Activated CD4-positive, alpha-beta T cell treated with anti-CD3 and anti-CD28 coated beads, Interleukin-2, amount 10 ng/mL, durations not matched to agents 7 days and 5 days (primary cell): Measurements from ENCODE around the gene TANGO6. TPM values are rescaled to one million over a fixed set of nuclear protein-coding genes. Genes with fewer than 3 reads are reported as not detected.

ENCODE experiments used
- CTCF ChIA-PET: fragments of 350-600 bp; sonication (Branson Sonifier 250); formaldehyde crosslinking; loops from one replicate; lab custom pipeline; 2021; ENCODE audit warnings: antibody characterized with exemption; lab: Charles Lee
- POLR2A ChIA-PET: fragments of 350-600 bp; sonication (Branson Sonifier 250); formaldehyde crosslinking; loops from one replicate; lab custom pipeline; 2021; ENCODE audit warnings: antibody characterized with exemption; lab: Charles Lee
- DNase-seq: peaks from one replicate; pipeline ENCODE4 v3.0.0-alpha.2; 2020
- H3K27ac Mint-ChIP-seq: one replicate; pipeline ENCODE4 v1.8.0; 2021; ENCODE audit warnings: mild to moderate bottlenecking, moderate library complexity, mixed read lengths
- H3K27me3 Mint-ChIP-seq: one replicate; pipeline ENCODE4 v1.8.0; 2021; ENCODE audit warnings: mixed read lengths
- H3K36me3 Mint-ChIP-seq: one replicate; pipeline ENCODE4 v1.8.0; 2021; ENCODE audit warnings: low read depth, mixed read lengths
- H3K4me1 Mint-ChIP-seq: one replicate; pipeline ENCODE4 v1.8.0; 2021; ENCODE audit warnings: mixed read lengths
- H3K4me3 Mint-ChIP-seq: one replicate; pipeline ENCODE4 v1.8.0; 2021; ENCODE audit warnings: mild to moderate bottlenecking, moderate library complexity, mixed read lengths
- H3K9me3 Mint-ChIP-seq: one replicate; pipeline ENCODE4 v1.8.0; 2021; ENCODE audit warnings: mixed read lengths
- total RNA-seq, 2 experiments: library from RNA; stranded (reverse); gene quantifications; one replicate each; pipeline ENCODE4 v1.2.3, GENCODE V29; 2021

The TANGO6 gene
- total RNA-seq, result 10 to 100 TPM; 24.3 to 27.4 TPM

GRCh38 chr16:68843482-68844210 lies at the start of gene TANGO6:
Gene TANGO6, plus strand, starts transcription at chr16:68843531. Its CDS starts 87 bp downstream, at chr16:68843618.
- ChIA-PET CTCF (interaction anchor here (0.5 to 2.0 kb wide), 8 partner anchors 10 to 315 kb away, joined by 3 to 5 read pairs (median 3); no protein-coding TSS in a partner anchor), POLR2A (no interaction called here)
- no peaks in the 10 kb centered on the region for H3K36me3 Mint-ChIP-seq
- H3K9me3 Mint-ChIP-seq, result no peaks in the 10 kb centered on the region
- peak; percentile 89 for DNase-seq
- H3K27ac Mint-ChIP-seq, result peak within 1 kb of the TSS; percentile 94
- H3K27me3 Mint-ChIP-seq, result no peaks in the 10 kb centered on the region
- H3K4me3 Mint-ChIP-seq, result peak within 1 kb of the TSS; percentile 94
- peaks cover 31% of the 10 kb centered on the region for H3K4me1 Mint-ChIP-seq

DNA sequence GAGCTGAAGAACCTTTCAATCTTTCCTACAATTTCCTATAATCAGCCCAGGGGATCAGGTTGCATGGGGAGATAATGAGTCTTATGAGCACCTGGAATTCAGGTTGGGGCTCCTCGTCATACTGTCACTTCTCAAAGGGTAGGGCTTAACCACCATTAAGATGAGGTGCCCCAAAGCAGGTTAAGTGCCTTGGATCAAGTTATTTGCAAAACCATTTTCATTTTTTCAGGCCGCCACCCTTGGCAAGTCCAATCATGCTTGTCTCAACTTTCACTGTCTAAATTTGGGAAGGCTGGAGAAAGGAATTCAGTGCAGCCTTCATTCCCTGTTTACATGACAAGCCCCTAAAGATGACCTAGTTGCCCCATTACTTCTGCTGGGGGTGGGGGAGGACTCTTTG lies 44.9 kb upstream of the TANGO6 start:
- Mint-ChIP-seq H3K27me3 (no peaks in the 10 kb centered on the region), H3K4me1 (peaks cover 3% of the 10 kb centered on the region), H3K4me3 (no peak overlapping the region), H3K36me3 (no peaks in the 10 kb centered on the region), H3K9me3 (no peaks in the 10 kb centered on the region), H3K27ac (no peak overlapping the region)
- DNase-seq, result no peak
- ChIA-PET CTCF (interaction anchor here (0.7 to 1.5 kb wide), 2 partner anchors 20 to 161 kb away, joined by 3 to 4 read pairs; no protein-coding TSS in a partner anchor), POLR2A (no interaction called here)

- H3K36me3 Mint-ChIP-seq, result no peaks in the 10 kb centered on the region
- H3K27me3 Mint-ChIP-seq, result peaks cover 2% of the 10 kb centered on the region
- ChIA-PET CTCF (interaction anchor here (0.6 to 1.6 kb wide), 8 partner anchors 9 to 557 kb away, joined by 3 to 6 read pairs (median 3); partner anchors contain the start of gene TANGO6), POLR2A (no interaction called here)
- peak overlapping the region; percentile 46 for H3K27ac Mint-ChIP-seq
- no peak overlapping the region for H3K4me3 Mint-ChIP-seq
- H3K4me1 Mint-ChIP-seq, result peaks cover 3% of the 10 kb centered on the region
- DNase-seq, result peak; percentile 67
- no peaks in the 10 kb centered on the region for H3K9me3 Mint-ChIP-seq
These were observed 43.0 kb upstream of the TANGO6 start for GRCh38 chr16:68800257-68800875.

DNA sequence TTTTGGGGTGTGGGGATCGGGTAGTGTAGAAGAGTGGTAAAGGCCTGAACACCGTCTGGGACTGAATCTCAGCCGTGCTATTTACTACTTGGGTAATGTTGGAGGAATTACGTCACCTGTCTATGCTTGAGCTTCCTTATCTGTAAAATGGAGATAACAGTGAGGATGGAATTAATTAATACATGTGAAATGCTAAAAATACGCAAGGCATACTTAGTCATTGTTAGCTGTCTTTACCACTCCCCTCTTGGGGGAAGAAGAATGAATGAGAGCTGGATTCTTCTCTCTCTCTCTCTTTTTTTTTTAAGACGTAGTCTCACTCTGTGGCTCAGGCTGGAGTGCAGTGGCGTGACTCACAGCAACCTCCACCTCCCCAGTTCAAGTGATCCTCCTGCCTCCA lies 41.1 kb upstream of the TANGO6 start:
- POLR2A ChIA-PET, result no interaction called here
- DNase-seq, result no peak
- Mint-ChIP-seq H3K4me3 (no peak overlapping the region), H3K9me3 (no peaks in the 10 kb centered on the region), H3K27me3 (peaks cover 2% of the 10 kb centered on the region), H3K27ac (no peak overlapping the region), H3K36me3 (no peaks in the 10 kb centered on the region), H3K4me1 (peaks cover 3% of the 10 kb centered on the region)
- CTCF ChIA-PET, result interaction anchor here (1.1 kb wide), 2 partner anchors 29 to 67 kb away, joined by 3 read pairs; no protein-coding TSS in a partner anchor

- H3K27me3 Mint-ChIP-seq, result peaks cover 2% of the 10 kb centered on the region
- no peaks in the 10 kb centered on the region for H3K36me3 Mint-ChIP-seq
- ChIA-PET CTCF (interaction anchor here (1.4 kb wide), 1 partner anchor 10 kb away, joined by 3 read pairs; no protein-coding TSS in a partner anchor), POLR2A (no interaction called here)
- H3K27ac Mint-ChIP-seq, result no peak overlapping the region
- no peak overlapping the region for H3K4me3 Mint-ChIP-seq
- H3K4me1 Mint-ChIP-seq, result no peaks in the 10 kb centered on the region
- no peaks in the 10 kb centered on the region for H3K9me3 Mint-ChIP-seq
- DNase-seq, result no peak
These were observed 36.9 kb upstream of the TANGO6 start for GRCh38 chr16:68806422-68806821.

DNA sequence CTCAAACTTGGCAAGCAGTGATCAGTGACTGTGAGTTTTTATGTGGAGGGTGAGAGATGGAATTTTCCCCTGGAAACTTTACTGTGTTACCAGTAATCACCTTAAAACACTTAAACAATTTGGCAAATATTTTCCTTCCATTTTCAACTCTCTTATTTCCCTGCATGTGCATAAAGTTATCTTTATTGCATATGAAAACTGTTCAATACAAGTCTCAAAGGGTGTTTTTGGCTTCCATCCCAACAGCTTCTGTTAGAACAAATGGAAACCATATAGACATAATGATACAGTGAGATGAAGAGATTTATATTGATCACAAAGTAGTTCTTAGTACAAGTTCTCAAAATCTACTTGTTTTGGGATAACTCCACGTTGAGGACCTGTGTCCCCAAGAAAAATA lies 36.4 kb upstream of the TANGO6 start:
- no peaks in the 10 kb centered on the region for H3K4me1 Mint-ChIP-seq
- H3K27ac Mint-ChIP-seq, result no peak overlapping the region
- no peaks in the 10 kb centered on the region for H3K9me3 Mint-ChIP-seq
- ChIA-PET POLR2A (no interaction called here), CTCF (interaction anchor here (0.8 to 1.4 kb wide), 2 partner anchors 11 to 148 kb away, joined by 3 read pairs; no protein-coding TSS in a partner anchor)
- DNase-seq, result no peak
- no peak overlapping the region for H3K4me3 Mint-ChIP-seq
- H3K36me3 Mint-ChIP-seq, result no peaks in the 10 kb centered on the region
- peaks cover 2% of the 10 kb centered on the region for H3K27me3 Mint-ChIP-seq

GRCh38 chr16:68814516-68814915 lies 28.8 kb upstream of the TANGO6 start:
- CTCF ChIA-PET, result interaction anchor here (0.5 to 0.6 kb wide), 2 partner anchors 89 to 345 kb away, joined by 3 to 4 read pairs; no protein-coding TSS in a partner anchor

GRCh38 chr16:68823401-68824135 lies 19.8 kb upstream of the TANGO6 start:
- DNase-seq, result no peak
- H3K27me3 Mint-ChIP-seq, result peaks cover 1% of the 10 kb centered on the region
- ChIA-PET POLR2A (no interaction called here), CTCF (interaction anchor here (0.6 to 0.7 kb wide), 2 partner anchors 12 to 489 kb away, joined by 3 read pairs; no protein-coding TSS in a partner anchor)
- no peak overlapping the region for H3K27ac Mint-ChIP-seq
- no peaks in the 10 kb centered on the region for H3K36me3 Mint-ChIP-seq
- no peaks in the 10 kb centered on the region for H3K4me1 Mint-ChIP-seq
- no peaks in the 10 kb centered on the region for H3K9me3 Mint-ChIP-seq
- no peak overlapping the region for H3K4me3 Mint-ChIP-seq

More at GRCh38 chr16:68814516-68814915, 28.8 kb upstream of the TANGO6 start:
- H3K4me3 Mint-ChIP-seq, result no peak overlapping the region
- H3K9me3 Mint-ChIP-seq, result no peaks in the 10 kb centered on the region
- no peaks in the 10 kb centered on the region for H3K36me3 Mint-ChIP-seq
- no peaks in the 10 kb centered on the region for H3K27me3 Mint-ChIP-seq
- H3K4me1 Mint-ChIP-seq, result peaks cover 3% of the 10 kb centered on the region
- POLR2A ChIA-PET, result no interaction called here
- no peak for DNase-seq
- H3K27ac Mint-ChIP-seq, result no peak overlapping the region

- no peak overlapping the region for H3K27ac Mint-ChIP-seq
- no peak for DNase-seq
- H3K4me3 Mint-ChIP-seq, result no peak overlapping the region
- peaks cover 1% of the 10 kb centered on the region for H3K27me3 Mint-ChIP-seq
- ChIA-PET CTCF (interaction anchor here (1.7 kb wide), 1 partner anchor 17 kb away, joined by 3 read pairs; no protein-coding TSS in a partner anchor), POLR2A (no interaction called here)
- H3K36me3 Mint-ChIP-seq, result no peaks in the 10 kb centered on the region
- H3K4me1 Mint-ChIP-seq, result no peaks in the 10 kb centered on the region
- H3K9me3 Mint-ChIP-seq, result no peaks in the 10 kb centered on the region
These were observed 17.9 kb upstream of the TANGO6 start for GRCh38 chr16:68825427-68825826.

GRCh38 chr16:68826652-68827051 lies 16.7 kb upstream of the TANGO6 start:
- ChIA-PET POLR2A (no interaction called here), CTCF (interaction anchor here (0.8 to 1.7 kb wide), 2 partner anchors 15 to 283 kb away, joined by 3 read pairs; no protein-coding TSS in a partner anchor)
- Mint-ChIP-seq H3K4me1 (no peaks in the 10 kb centered on the region), H3K27ac (no peak overlapping the region), H3K36me3 (no peaks in the 10 kb centered on the region), H3K9me3 (no peaks in the 10 kb centered on the region), H3K4me3 (no peak overlapping the region), H3K27me3 (peaks cover 1% of the 10 kb centered on the region)
- no peak for DNase-seq

- peaks cover 3% of the 10 kb centered on the region for H3K4me1 Mint-ChIP-seq
- H3K27ac Mint-ChIP-seq, result no peak overlapping the region
- H3K36me3 Mint-ChIP-seq, result no peaks in the 10 kb centered on the region
- DNase-seq, result no peak
- ChIA-PET CTCF (interaction anchor here (0.8 to 1.7 kb wide), 2 partner anchors 11 to 107 kb away, joined by 3 to 4 read pairs; no protein-coding TSS in a partner anchor), POLR2A (no interaction called here)
- peaks cover 1% of the 10 kb centered on the region for H3K27me3 Mint-ChIP-seq
- H3K9me3 Mint-ChIP-seq, result no peaks in the 10 kb centered on the region
- no peak overlapping the region for H3K4me3 Mint-ChIP-seq
These were observed 10.1 kb upstream of the TANGO6 start for GRCh38 chr16:68833251-68833650.

DNA sequence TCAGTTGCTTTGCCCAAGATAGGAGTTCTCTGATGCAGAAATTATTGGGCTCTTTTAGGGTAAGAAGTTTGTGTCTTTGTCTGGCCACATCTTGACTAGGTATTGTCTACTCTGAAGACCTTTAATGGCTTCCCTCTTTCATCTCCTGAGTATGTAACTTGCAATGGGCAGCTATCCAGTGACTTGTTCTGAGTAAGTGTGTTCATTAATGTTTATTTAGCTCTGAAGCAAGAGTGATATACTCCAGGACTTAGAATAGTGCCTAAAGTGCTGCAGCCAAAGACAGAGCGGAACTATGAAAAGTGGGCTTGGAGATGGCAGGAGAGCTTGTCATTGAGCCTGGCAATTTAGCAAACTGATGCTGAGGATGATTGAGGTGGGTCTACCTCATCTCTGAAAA lies 8.8 kb upstream of the TANGO6 start:
- Mint-ChIP-seq H3K9me3 (no peaks in the 10 kb centered on the region), H3K36me3 (no peaks in the 10 kb centered on the region), H3K27me3 (no peaks in the 10 kb centered on the region), H3K4me1 (peaks cover 3% of the 10 kb centered on the region), H3K27ac (no peak overlapping the region), H3K4me3 (no peak overlapping the region)
- ChIA-PET CTCF (interaction anchor here (0.6 to 1.7 kb wide), 2 partner anchors 10 to 515 kb away, joined by 3 to 4 read pairs; no protein-coding TSS in a partner anchor), POLR2A (no interaction called here)
- no peak for DNase-seq
